ENCODE results near the gene EEF1AKMT4.

EEF1AKMT4 gene

GRCh38 chr3:184241447-184242296 lies 7.8 kb upstream of the EEF1AKMT4 start:
- TF ChIP-seq CTCF (IDR thresholded peaks at IDR 0.05; ENCODE audit: low read depth, low read length) = peak; percentile 84
- H3K4me3 ChIP-seq (ENCODE audit: low read depth, low read length) = no peak overlapping the region

GRCh38 chr3:184242297-184242685 lies 7.2 kb upstream of the EEF1AKMT4 start:
- H3K27me3 ChIP-seq = no peaks in the 10 kb centered on the region
- no peaks in the 10 kb centered on the region for H3K9me3 ChIP-seq
- no peak overlapping the region for H3K4me3 ChIP-seq (ENCODE audit: low read depth, low read length)
- DNase-seq = no peak
- H3K4me1 ChIP-seq = 0 out of 2 replicates have a peak, but pooled peaks cover 2% of the 10 kb centered on the region
- TF ChIP-seq CTCF (IDR thresholded peaks at IDR 0.05; ENCODE audit: low read depth, low read length) = no peak
- H3K36me3 ChIP-seq = peaks cover 40% of the 10 kb centered on the region

More at GRCh38 chr3:184241447-184242296, 7.8 kb upstream of the EEF1AKMT4 start:
- Histone ChIP-seq H3K27me3 (no peaks in the 10 kb centered on the region), H3K9me3 (no peaks in the 10 kb centered on the region), H3K4me1 (0 out of 2 replicates have a peak, but pooled peaks cover 2% of the 10 kb centered on the region), H3K36me3 (peaks cover 40% of the 10 kb centered on the region)
- peak; percentile 83 for DNase-seq

- DNase-seq = peak; percentile 87
- peak within 1 kb of the TSS; percentile 89 for H3K4me3 ChIP-seq (ENCODE audit: low read depth, low read length)
Measured at GRCh38 chr3:184248454-184249411, 739 bp upstream of the EEF1AKMT4 start, which contains the start of gene ALG3. ALG3 (minus strand) TSS chr3:184248962; CDS start chr3:184248940, 22 bp downstream.

GRCh38 chr3:184250167-184250828 lies 826 bp downstream of the EEF1AKMT4 start:
- TF ChIP-seq CTCF (IDR thresholded peaks at IDR 0.05; ENCODE audit: low read depth, low read length) = peak; percentile 99

More at GRCh38 chr3:184248454-184249411, 739 bp upstream of the EEF1AKMT4 start, which contains the start of gene ALG3:
- no peaks in the 10 kb centered on the region for H3K27me3 ChIP-seq
- H3K36me3 ChIP-seq = peaks cover 21% of the 10 kb centered on the region
- no peaks in the 10 kb centered on the region for H3K9me3 ChIP-seq
- H3K4me1 ChIP-seq = no peaks in the 10 kb centered on the region
- TF ChIP-seq CTCF (IDR thresholded peaks at IDR 0.05; ENCODE audit: low read depth, low read length) = no peak

GRCh38 chr3:184255291-184256039 lies 6.0 kb downstream of the EEF1AKMT4 start:
- H3K27me3 ChIP-seq = no peaks in the 10 kb centered on the region
- no peaks in the 10 kb centered on the region for H3K9me3 ChIP-seq
- TF ChIP-seq CTCF (IDR thresholded peaks at IDR 0.05; ENCODE audit: low read depth, low read length) = no peak
- H3K36me3 ChIP-seq = no peaks in the 10 kb centered on the region
- H3K4me3 ChIP-seq (ENCODE audit: low read depth, low read length) = no peak overlapping the region
- DNase-seq = no peak
- H3K4me1 ChIP-seq = no peaks in the 10 kb centered on the region

More at GRCh38 chr3:184250167-184250828, 826 bp downstream of the EEF1AKMT4 start:
- H3K27me3 ChIP-seq = no peaks in the 10 kb centered on the region
- peaks cover 5% of the 10 kb centered on the region for H3K36me3 ChIP-seq
- no peaks in the 10 kb centered on the region for H3K4me1 ChIP-seq
- DNase-seq = peak; percentile 93
- no peaks in the 10 kb centered on the region for H3K9me3 ChIP-seq
- peak overlapping the region; percentile 89 for H3K4me3 ChIP-seq (ENCODE audit: low read depth, low read length)

Measured in BE2C (cell line).